Heart left ventricle (tissue), 13 donors: ENCODE results near the gene LY6G6F.

Source experiments
- POLR2A ChIP-seq, 2 donors: fragments of 450-650 bp; IDR thresholded peaks; one replicate each; pipeline ENCODE4 v1.6.1; 2017; ENCODE audit warnings: antibody characterized with exemption in 2 of 2, mild to moderate bottlenecking in 2 of 2, moderate library complexity in 2 of 2
- TF ChIP-seq, protein P1 (sequence below), 12 donors: fragments of 200-600 bp; sonication (generic) in 4 of 12; IDR thresholded peaks; one replicate each; pipeline versions ENCODE4 v1.5.0 to v1.8.0; 2018 to 2022; ENCODE audit warnings: antibody characterized with exemption in 12 of 12, mild to moderate bottlenecking in 5 of 12
- donor health status: ischemic (EF 13 %, LVEDD 7.1; RV severe dilation, severe dysfunction).
- donor health status: DM: no; HTN: yes; CAD: no.
- donor health status: DM: no; HTN: no; CAD: no.
- donor health status: ischemic (EF 25% LVEDD 6.9; RV normal size, moderate dysfunction).
- donor health status: ischemic (EF 25% LVEDD 5.7; RV mildly dilated, moderate dysfunction).
- donor health status: ischemic (EF 35%, LVEDD 5.7; RV mildly dilated, moderate dysfunction).
- donor health status: nonischemic (EF 11% LVEDD 7.7; RV severe dilation, severe dysfunction).
- donor health status: DM: yes; HTN: yes; CAD: no.
- donor health status: PGD.
- donor health status: ischemic (EF 29% LVEDD 5.4; RV normal size, mild dysfunction).
- donor health status: nonischemic (EF 23%, LVEDD 6.1; RV moderate dilation, normal function).

DNA sequence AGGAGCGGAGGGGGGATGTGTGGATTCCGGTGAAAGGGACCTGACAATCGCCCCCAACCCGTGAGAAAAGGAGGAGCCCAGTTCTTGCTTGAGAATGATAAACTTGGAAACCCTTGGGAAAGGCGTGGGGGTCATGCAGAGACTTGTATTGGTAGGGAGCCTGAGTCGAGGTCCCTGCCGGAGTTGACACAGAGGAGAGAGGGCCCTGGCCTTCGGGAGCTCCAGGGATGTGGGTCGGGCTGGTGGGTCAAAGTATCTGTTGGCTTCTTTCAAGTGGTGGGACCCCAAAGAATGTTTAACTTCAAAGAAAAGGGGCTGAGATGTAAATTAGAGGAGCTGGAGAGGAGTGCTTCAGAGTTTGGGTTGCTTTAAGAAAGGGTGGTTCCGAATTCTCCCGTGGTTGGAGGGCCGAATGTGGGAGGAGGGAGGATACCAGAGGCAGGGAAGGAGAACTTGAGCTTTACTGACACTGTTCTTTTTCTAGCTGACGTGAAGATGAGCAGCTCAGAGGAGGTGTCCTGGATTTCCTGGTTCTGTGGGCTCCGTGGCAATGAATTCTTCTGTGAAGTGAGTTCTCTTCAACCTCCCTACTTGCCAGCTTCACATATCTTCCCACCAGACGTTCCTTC lies 40.2 kb upstream of the LY6G6F start:
- TF ChIP-seq, protein P1, sequence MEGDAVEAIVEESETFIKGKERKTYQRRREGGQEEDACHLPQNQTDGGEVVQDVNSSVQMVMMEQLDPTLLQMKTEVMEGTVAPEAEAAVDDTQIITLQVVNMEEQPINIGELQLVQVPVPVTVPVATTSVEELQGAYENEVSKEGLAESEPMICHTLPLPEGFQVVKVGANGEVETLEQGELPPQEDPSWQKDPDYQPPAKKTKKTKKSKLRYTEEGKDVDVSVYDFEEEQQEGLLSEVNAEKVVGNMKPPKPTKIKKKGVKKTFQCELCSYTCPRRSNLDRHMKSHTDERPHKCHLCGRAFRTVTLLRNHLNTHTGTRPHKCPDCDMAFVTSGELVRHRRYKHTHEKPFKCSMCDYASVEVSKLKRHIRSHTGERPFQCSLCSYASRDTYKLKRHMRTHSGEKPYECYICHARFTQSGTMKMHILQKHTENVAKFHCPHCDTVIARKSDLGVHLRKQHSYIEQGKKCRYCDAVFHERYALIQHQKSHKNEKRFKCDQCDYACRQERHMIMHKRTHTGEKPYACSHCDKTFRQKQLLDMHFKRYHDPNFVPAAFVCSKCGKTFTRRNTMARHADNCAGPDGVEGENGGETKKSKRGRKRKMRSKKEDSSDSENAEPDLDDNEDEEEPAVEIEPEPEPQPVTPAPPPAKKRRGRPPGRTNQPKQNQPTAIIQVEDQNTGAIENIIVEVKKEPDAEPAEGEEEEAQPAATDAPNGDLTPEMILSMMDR (IDR thresholded peaks at IDR 0.05), result no peak
- TF ChIP-seq POLR2A (IDR thresholded peaks at IDR 0.05), result no peak
